Parathyroid adenoma (tissue), 2 donors: ENCODE measurements around the gene CD58.

Experiments used
- H2AFZ ChIP-seq: fragments of 300-600 bp; sonication (generic); one replicate; pipeline ENCODE4 v1.7.0; 2017; ENCODE audit warnings: antibody characterized with exemption, mild to moderate bottlenecking
- H3K27ac ChIP-seq: fragments of 300-600 bp; sonication (generic); one replicate; pipeline ENCODE4 v1.7.0; 2017
- H3K27me3 ChIP-seq: fragments of 300-600 bp; sonication (generic); one replicate; pipeline ENCODE4 v1.7.0; 2017; ENCODE audit warnings: low read length; ENCODE audit not compliant: control insufficient read depth, insufficient read depth
- H3K36me3 ChIP-seq: fragments of 300-600 bp; sonication (generic); one replicate; pipeline ENCODE4 v1.7.0; 2017; ENCODE audit warnings: low read length; ENCODE audit not compliant: control insufficient read depth, insufficient read depth
- H3K4me1 ChIP-seq: fragments of 300-600 bp; sonication (generic); one replicate; pipeline ENCODE4 v1.7.0; 2017; ENCODE audit warnings: control low read depth
- H3K4me2 ChIP-seq: fragments of 300-600 bp; sonication (generic); one replicate; pipeline ENCODE4 v1.7.0; 2017; ENCODE audit warnings: low read length
- H3K4me3 ChIP-seq: fragments of 300-600 bp; sonication (generic); one replicate; pipeline ENCODE4 v1.7.0; 2017; ENCODE audit warnings: low read depth, low read length
- H3K79me2 ChIP-seq: fragments of 300-600 bp; sonication (generic); one replicate; pipeline ENCODE4 v1.7.0; 2017; ENCODE audit warnings: control low read depth
- H3K9ac ChIP-seq: fragments of 300-600 bp; sonication (generic); one replicate; pipeline ENCODE4 v1.7.0; 2017; ENCODE audit warnings: mild to moderate bottlenecking
- H3K9me3 ChIP-seq: fragments of 300-600 bp; sonication (generic); one replicate; pipeline ENCODE4 v1.7.0; 2017; ENCODE audit warnings: low read length; ENCODE audit not compliant: control insufficient read depth
- CTCF ChIP-seq: fragments of 300-600 bp; sonication (generic); IDR thresholded peaks from one replicate; pipeline ENCODE4 v1.7.0; 2017; ENCODE audit warnings: antibody characterized with exemption, mild to moderate bottlenecking
- donor health status: primary hyperparathyroidism.

CD58 gene

GRCh38 chr1:116508085-116508983, 62.5 kb downstream of the CD58 start:
- TF ChIP-seq CTCF = no peak

GRCh38 chr1:116507631-116508030, 63.2 kb downstream of the CD58 start:
- Histone ChIP-seq H3K36me3 (no peaks in the 10 kb centered on the region), H3K9me3 (no peaks in the 10 kb centered on the region), H3K27ac (no peak overlapping the region), H3K79me2 (no peaks in the 10 kb centered on the region), H3K4me2 (no peak overlapping the region), H3K9ac (no peak overlapping the region), H3K27me3 (no peaks in the 10 kb centered on the region), H2AFZ (no peak overlapping the region), H3K4me1 (no peaks in the 10 kb centered on the region), H3K4me3 (no peak overlapping the region)
- TF ChIP-seq CTCF = no peak

More at GRCh38 chr1:116508085-116508983, 62.5 kb downstream of the CD58 start:
- Histone ChIP-seq H2AFZ (no peak overlapping the region), H3K4me2 (no peak overlapping the region), H3K27ac (no peak overlapping the region), H3K27me3 (no peaks in the 10 kb centered on the region), H3K36me3 (no peaks in the 10 kb centered on the region), H3K9me3 (no peaks in the 10 kb centered on the region), H3K79me2 (no peaks in the 10 kb centered on the region), H3K9ac (no peak overlapping the region), H3K4me3 (no peak overlapping the region), H3K4me1 (no peaks in the 10 kb centered on the region)

- H3K4me1 ChIP-seq = no peaks in the 10 kb centered on the region
- H3K36me3 ChIP-seq = no peaks in the 10 kb centered on the region
- H3K27me3 ChIP-seq = no peaks in the 10 kb centered on the region
- no peak overlapping the region for H3K9ac ChIP-seq
- no peak overlapping the region for H3K27ac ChIP-seq
- no peak overlapping the region for H2AFZ ChIP-seq
- no peak overlapping the region for H3K4me2 ChIP-seq
- no peak overlapping the region for H3K4me3 ChIP-seq
- TF ChIP-seq CTCF = no peak
- H3K9me3 ChIP-seq = no peaks in the 10 kb centered on the region
- no peaks in the 10 kb centered on the region for H3K79me2 ChIP-seq
Measured at GRCh38 chr1:116506132-116507004, 64.5 kb downstream of the CD58 start.

GRCh38 chr1:116504308-116505156, 66.3 kb downstream of the CD58 start:
- TF ChIP-seq CTCF = no peak
- Histone ChIP-seq H3K36me3 (no peaks in the 10 kb centered on the region), H3K4me2 (no peak overlapping the region), H3K27me3 (no peaks in the 10 kb centered on the region), H3K9ac (no peak overlapping the region), H2AFZ (no peak overlapping the region), H3K9me3 (no peaks in the 10 kb centered on the region), H3K4me1 (no peaks in the 10 kb centered on the region), H3K4me3 (no peak overlapping the region), H3K27ac (no peak overlapping the region), H3K79me2 (no peaks in the 10 kb centered on the region)
